MM.1S (cell line): Measurements from ENCODE around the gene EDC3.

Source experiments
- DNase-seq: peaks from one replicate; pipeline ENCODE4 v3.0.0-alpha.2; 2015
- H2AFZ ChIP-seq: fragments of 300-600 bp; sonication (generic); 2 replicates; pipeline ENCODE4 v1.6.0; 2016; ENCODE audit warnings: antibody characterized with exemption, low read length
- H3F3A ChIP-seq: fragments of 300-600 bp; sonication (generic); 2 replicates; pipeline ENCODE4 v1.6.1; 2016; ENCODE audit warnings: mild to moderate bottlenecking, antibody characterized with exemption, low read length, moderate library complexity, mixed read lengths; ENCODE audit not compliant: insufficient read depth
- H3K27ac ChIP-seq: fragments of 300-600 bp; sonication (generic); 2 replicates; pipeline ENCODE4 v1.5.1; 2016; ENCODE audit warnings: mild to moderate bottlenecking, low read length
- H3K27me3 ChIP-seq: fragments of 300-600 bp; sonication (generic); replicated peaks from 2 replicates; pipeline ENCODE4 v1.6.0; 2016; ENCODE audit warnings: low read length; ENCODE audit not compliant: insufficient read depth
- H3K36me3 ChIP-seq: fragments of 300-600 bp; sonication (generic); replicated peaks from 2 replicates; pipeline ENCODE4 v1.6.1; 2016; ENCODE audit warnings: mild to moderate bottlenecking, low read length, mixed read lengths; ENCODE audit not compliant: insufficient read depth
- H3K4me1 ChIP-seq: fragments of 300-600 bp; sonication (generic); 2 replicates; pipeline ENCODE4 v1.6.1; 2016; ENCODE audit warnings: low read length, mixed read lengths
- H3K4me2 ChIP-seq: fragments of 300-600 bp; sonication (generic); 2 replicates; pipeline ENCODE4 v1.6.0; 2016; ENCODE audit warnings: low read depth, low read length
- H3K4me3 ChIP-seq: fragments of 300-600 bp; sonication (generic); 2 replicates; pipeline ENCODE4 v1.5.1; 2016; ENCODE audit warnings: low read length, mixed read lengths
- H3K79me2 ChIP-seq: fragments of 300-600 bp; sonication (generic); 2 replicates; pipeline ENCODE4 v1.6.1; 2016; ENCODE audit warnings: mixed run types, low read length, mixed read lengths
- H3K9ac ChIP-seq: fragments of 300-600 bp; sonication (generic); 2 replicates; pipeline ENCODE4 v1.6.1; 2016; ENCODE audit warnings: low read length, mixed read lengths
- H3K9me2 ChIP-seq: fragments of 300-600 bp; sonication (generic); replicated peaks from 2 replicates; pipeline ENCODE4 v1.6.1; 2016; ENCODE audit warnings: mild to moderate bottlenecking, low read length, mixed read lengths; ENCODE audit not compliant: insufficient read depth
- H3K9me3 ChIP-seq: fragments of 300-600 bp; sonication (generic); replicated peaks from 2 replicates; pipeline ENCODE4 v1.6.1; 2016; ENCODE audit warnings: mild to moderate bottlenecking, low read length, mixed read lengths; ENCODE audit not compliant: insufficient read depth
- H4K20me1 ChIP-seq: fragments of 300-600 bp; sonication (generic); 2 replicates; pipeline ENCODE4 v1.6.1; 2016; ENCODE audit warnings: mild to moderate bottlenecking, low read length, moderate library complexity, mixed read lengths; ENCODE audit not compliant: insufficient read depth
- EZH2 ChIP-seq: fragments of 300-600 bp; sonication (generic); optimal IDR thresholded peaks from 2 replicates; pipeline ENCODE3; 2017; ENCODE audit warnings: low read depth, mild to moderate bottlenecking, antibody characterized with exemption, low read length, mixed read lengths
- EZH2phosphoT487 ChIP-seq: fragments of 300-600 bp; sonication (generic); IDR thresholded peaks from 2 replicates; pipeline ENCODE4 v1.6.1; 2018; ENCODE audit warnings: antibody characterized with exemption, low read length
- TF ChIP-seq, protein P1 (sequence below): fragments of 300-600 bp; sonication (generic); IDR thresholded peaks from 2 replicates; pipeline ENCODE4 v1.5.1; 2016; ENCODE audit warnings: antibody characterized with exemption, low read length, mixed read lengths

The EDC3 gene

GRCh38 chr15:74621546-74621920 is 74.3 kb downstream of the EDC3 start:
- H3K4me2 ChIP-seq = no peak overlapping the region
- H3K79me2 ChIP-seq = peaks cover 97% of the 10 kb centered on the region
- H3K27ac ChIP-seq = no peak overlapping the region
- TF ChIP-seq EZH2 (no peak), EZH2phosphoT487 (no peak)
- TF ChIP-seq, protein P1, sequence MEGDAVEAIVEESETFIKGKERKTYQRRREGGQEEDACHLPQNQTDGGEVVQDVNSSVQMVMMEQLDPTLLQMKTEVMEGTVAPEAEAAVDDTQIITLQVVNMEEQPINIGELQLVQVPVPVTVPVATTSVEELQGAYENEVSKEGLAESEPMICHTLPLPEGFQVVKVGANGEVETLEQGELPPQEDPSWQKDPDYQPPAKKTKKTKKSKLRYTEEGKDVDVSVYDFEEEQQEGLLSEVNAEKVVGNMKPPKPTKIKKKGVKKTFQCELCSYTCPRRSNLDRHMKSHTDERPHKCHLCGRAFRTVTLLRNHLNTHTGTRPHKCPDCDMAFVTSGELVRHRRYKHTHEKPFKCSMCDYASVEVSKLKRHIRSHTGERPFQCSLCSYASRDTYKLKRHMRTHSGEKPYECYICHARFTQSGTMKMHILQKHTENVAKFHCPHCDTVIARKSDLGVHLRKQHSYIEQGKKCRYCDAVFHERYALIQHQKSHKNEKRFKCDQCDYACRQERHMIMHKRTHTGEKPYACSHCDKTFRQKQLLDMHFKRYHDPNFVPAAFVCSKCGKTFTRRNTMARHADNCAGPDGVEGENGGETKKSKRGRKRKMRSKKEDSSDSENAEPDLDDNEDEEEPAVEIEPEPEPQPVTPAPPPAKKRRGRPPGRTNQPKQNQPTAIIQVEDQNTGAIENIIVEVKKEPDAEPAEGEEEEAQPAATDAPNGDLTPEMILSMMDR = no peak
- H3K9me2 ChIP-seq = no peaks in the 10 kb centered on the region
- H4K20me1 ChIP-seq = peaks cover 18% of the 10 kb centered on the region; the same call in 1 of the 2 replicates
- no peaks in the 10 kb centered on the region for H3K27me3 ChIP-seq
- no peak overlapping the region for H3K4me3 ChIP-seq
- peaks cover 64% of the 10 kb centered on the region for H3K4me1 ChIP-seq
- peaks cover 23% of the 10 kb centered on the region; the same call in 1 of the 2 replicates for H3K36me3 ChIP-seq
- no peaks in the 10 kb centered on the region for H3K9me3 ChIP-seq
- H3K9ac ChIP-seq = no peak overlapping the region
- H3F3A ChIP-seq = peaks cover 35% of the 10 kb centered on the region
- no peak for DNase-seq
- H2AFZ ChIP-seq = no peak overlapping the region

DNA sequence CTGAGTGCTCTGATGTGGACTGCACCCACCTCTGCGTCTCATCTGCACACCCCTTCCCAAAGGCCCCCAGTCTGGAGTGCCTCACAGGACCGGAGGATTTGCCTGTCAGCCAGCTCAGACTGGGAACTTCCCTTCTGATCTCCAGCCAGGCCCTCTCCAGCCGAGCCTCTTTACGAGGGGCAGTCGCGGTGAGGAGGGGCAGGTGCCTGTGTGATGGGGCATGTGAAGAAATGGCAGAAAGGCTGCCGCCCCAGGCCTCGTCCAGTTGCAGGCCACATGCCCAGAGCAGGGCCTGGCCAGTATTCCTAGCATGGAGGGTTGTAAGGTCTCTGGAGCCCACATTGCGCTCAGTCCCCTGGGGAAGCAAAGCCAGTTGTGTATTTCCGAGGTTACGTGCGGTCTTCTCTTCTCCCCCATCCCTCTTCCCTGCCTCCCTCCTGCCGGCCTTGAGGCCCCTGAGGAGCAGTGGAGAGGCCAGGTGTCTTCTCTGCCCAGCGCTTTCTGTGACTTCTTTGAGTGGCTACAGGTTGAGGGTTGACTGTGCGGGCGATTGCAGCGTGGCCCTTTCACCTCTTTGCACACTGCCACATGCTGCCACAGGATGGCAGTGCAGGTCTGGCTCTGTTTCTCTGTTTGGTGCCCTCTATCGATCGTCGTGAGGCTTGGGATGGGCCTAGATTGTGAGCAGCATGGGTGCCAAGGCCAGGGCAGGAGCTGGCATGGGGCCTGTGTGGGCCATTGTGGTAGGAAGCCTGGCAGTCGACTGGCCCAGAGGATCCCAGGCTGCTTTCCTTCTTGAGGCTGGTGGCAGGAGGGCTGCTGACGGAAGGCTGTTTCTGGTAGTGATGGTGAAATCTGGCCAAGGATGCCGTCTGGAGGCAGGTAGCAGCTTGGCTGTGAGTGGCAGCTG is 74.9 kb downstream of the EDC3 start:
- no peak overlapping the region for H3K4me2 ChIP-seq
- no peak overlapping the region for H3K4me3 ChIP-seq
- H3K27me3 ChIP-seq = no peaks in the 10 kb centered on the region
- peaks cover 35% of the 10 kb centered on the region for H3F3A ChIP-seq
- H4K20me1 ChIP-seq = peaks cover 18% of the 10 kb centered on the region; the same call in 1 of the 2 replicates
- peaks cover 58% of the 10 kb centered on the region for H3K4me1 ChIP-seq
- peak; percentile 81 for DNase-seq
- H3K9me2 ChIP-seq = no peaks in the 10 kb centered on the region
- no peak overlapping the region for H3K27ac ChIP-seq
- no peak overlapping the region for H2AFZ ChIP-seq
- H3K9me3 ChIP-seq = no peaks in the 10 kb centered on the region
- peaks cover 100% of the 10 kb centered on the region for H3K79me2 ChIP-seq
- H3K36me3 ChIP-seq = peaks cover 19% of the 10 kb centered on the region; the same call in 1 of the 2 replicates
- no peak for TF ChIP-seq EZH2phosphoT487
- no peak for TF ChIP-seq EZH2
- TF ChIP-seq, protein P1 = peak; percentile 100
- no peak overlapping the region for H3K9ac ChIP-seq

DNA sequence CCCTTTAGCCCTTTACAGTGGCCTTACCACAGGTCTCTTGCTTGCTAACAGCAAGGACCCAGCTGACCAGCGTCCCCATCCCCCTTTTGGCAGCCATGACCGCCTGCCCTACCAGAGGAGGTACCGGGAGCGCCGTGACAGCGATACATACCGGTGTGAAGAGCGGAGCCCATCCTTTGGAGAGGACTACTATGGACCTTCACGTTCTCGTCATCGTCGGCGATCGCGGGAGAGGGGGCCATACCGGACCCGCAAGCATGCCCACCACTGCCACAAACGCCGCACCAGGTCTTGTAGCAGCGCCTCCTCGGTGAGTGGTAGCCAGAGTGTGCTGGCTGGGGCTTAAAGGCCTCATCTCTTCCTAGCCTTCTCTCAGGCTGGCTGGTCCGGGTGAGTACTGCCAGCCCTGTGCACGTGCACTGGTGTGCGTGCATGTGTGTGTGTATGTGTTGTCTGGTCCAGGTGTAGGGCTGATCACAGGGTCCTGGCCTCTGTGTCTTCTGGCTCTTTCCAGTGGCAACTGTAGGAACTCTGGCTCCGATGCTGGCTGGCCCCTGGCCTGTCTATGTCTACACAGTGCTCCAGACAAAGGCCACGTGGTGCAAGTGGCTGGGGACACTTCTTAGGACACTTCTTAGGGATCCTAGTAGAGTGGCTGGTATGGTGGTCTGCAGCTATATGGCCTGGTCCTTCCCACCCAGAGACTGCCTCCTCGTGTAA is 75.7 kb downstream of the EDC3 start:
- no peaks in the 10 kb centered on the region for H3K27me3 ChIP-seq
- H3K4me3 ChIP-seq = no peak overlapping the region
- H3K27ac ChIP-seq = no peak overlapping the region
- H3K79me2 ChIP-seq = peaks cover 97% of the 10 kb centered on the region
- H4K20me1 ChIP-seq = peaks cover 18% of the 10 kb centered on the region; the same call in 1 of the 2 replicates
- TF ChIP-seq, protein P1 = no peak
- TF ChIP-seq EZH2phosphoT487 (no peak), EZH2 (no peak)
- no peak for DNase-seq
- no peak overlapping the region for H3K4me2 ChIP-seq
- no peak overlapping the region for H2AFZ ChIP-seq
- no peak overlapping the region for H3K9ac ChIP-seq
- H3K4me1 ChIP-seq = peaks cover 50% of the 10 kb centered on the region
- no peaks in the 10 kb centered on the region for H3K9me3 ChIP-seq
- H3F3A ChIP-seq = peaks cover 31% of the 10 kb centered on the region
- peaks cover 19% of the 10 kb centered on the region; the same call in 1 of the 2 replicates for H3K36me3 ChIP-seq
- H3K9me2 ChIP-seq = no peaks in the 10 kb centered on the region
